Stimulated activated CD4-positive, alpha-beta T cell treated with anti-CD3 and anti-CD28 coated beads, Interleukin-4, amount 100 ng/mL, for 24 hours (primary cell): Measurements from ENCODE around the gene EEIG2.

Experiments
- DNase-seq: peaks from one replicate; pipeline ENCODE4 v3.0.0-alpha.2; 2020

The EEIG2 gene

GRCh38 chr1:108585313-108585712, 25.4 kb downstream of the EEIG2 start:
- DNase-seq: no peak

GRCh38 chr1:108590441-108590840, 30.5 kb downstream of the EEIG2 start:
- no peak for DNase-seq

- DNase-seq: peak; percentile 12
Observed at GRCh38 chr1:108590957-108591356, 31.1 kb downstream of the EEIG2 start.

DNA sequence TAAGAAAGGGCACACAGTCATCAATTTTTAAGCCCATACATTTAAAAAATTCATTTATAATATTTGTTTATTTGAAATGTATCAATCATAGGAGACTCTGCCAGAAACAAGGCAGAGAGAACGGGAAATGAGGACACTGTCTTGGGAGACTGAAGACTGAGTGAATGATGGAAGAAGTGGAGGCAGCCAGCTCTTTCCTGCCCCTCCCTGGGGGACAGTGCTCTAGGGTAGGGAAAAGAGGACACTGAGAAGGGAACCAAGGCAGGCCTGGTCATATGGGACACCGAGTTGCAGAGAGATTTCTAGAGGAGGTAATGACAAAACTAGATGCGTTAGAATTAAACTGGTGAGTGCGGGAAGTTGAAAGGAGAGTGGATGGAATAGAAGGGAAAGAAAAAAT, 31.6 kb downstream of the EEIG2 start:
- DNase-seq: no peak

GRCh38 chr1:108592030-108592759, 32.3 kb downstream of the EEIG2 start:
- no peak for DNase-seq

GRCh38 chr1:108593448-108593847, 33.5 kb downstream of the EEIG2 start:
- DNase-seq: no peak

GRCh38 chr1:108595507-108595906, 35.6 kb downstream of the EEIG2 start:
- no peak for DNase-seq

GRCh38 chr1:108597041-108597440, 37.1 kb downstream of the EEIG2 start:
- DNase-seq: no peak

DNA sequence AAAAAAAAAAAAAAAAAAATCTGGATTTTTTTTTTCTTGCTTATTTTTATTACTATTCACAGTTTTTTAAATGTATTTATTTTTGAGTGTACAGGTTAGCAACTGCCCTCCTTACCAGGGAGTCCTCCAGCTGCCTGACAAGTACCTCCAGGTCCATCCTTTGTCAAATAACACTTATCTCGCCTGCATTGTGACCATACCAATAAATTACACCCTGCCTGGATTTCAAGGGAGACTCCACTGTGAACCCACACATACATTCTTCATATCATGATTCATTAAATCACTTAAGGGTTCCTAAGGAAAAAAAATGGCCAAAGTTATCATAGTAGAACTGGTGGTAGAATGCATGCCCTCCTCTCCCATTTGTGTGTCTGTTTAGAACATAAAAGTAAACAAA, 38.4 kb downstream of the EEIG2 start:
- DNase-seq: no peak

DNA sequence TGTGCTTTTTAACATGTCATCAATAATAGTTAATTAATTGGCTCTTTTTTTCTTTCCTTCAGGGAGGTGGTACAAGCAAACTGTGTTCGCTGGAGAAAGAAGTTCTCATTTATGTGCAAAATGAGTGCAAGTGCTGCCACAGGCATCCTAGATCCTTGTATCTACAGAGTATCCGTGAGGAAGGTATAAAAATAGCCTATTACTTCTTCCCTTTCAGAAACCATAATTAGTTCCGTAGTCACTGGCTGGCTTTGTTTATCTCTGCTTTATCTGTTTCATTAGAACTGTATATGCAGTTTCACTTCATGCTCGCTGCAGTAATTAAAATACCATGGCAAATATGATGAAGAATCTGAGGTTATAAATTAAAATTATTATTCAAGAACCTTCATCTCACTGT, 40.6 kb downstream of the EEIG2 start:
- no peak for DNase-seq

DNA sequence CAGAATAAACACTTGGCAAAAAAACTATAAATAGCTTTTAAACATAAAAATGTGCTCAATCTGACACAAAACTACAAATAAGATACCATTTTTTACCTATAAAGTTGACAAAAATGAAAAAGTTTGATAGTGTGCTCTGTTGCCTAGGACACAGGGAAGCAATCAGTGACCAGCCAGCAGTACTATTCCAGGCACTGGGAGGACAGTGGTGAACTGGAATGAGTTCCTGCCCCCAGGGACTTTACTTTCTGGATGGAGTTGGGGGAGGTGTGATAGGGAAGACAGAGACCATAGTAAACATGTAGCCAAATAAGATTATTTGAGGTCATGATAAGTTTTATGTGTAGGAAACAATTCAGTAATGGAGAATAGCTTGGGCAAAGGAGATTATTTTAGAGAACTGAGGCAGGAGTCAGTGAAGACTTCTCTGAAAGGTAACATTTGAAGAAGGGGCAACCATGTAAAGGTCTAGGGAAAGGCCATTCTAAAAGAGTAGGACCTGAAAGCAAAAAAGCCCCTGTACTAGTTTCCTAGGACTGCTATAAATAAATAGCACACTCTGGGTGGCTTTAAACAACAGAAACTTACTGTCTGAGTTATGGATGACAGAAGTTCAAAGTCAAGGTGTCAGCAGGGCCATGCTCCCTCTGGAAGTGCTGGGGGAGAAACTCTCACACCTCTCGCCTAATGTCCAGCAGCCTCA, 42.0 kb downstream of the EEIG2 start:
- DNase-seq: no peak

GRCh38 chr1:108605633-108606032, 45.7 kb downstream of the EEIG2 start:
- no peak for DNase-seq

- DNase-seq: no peak
Observed at GRCh38 chr1:108606478-108606877, 46.6 kb downstream of the EEIG2 start.

DNA sequence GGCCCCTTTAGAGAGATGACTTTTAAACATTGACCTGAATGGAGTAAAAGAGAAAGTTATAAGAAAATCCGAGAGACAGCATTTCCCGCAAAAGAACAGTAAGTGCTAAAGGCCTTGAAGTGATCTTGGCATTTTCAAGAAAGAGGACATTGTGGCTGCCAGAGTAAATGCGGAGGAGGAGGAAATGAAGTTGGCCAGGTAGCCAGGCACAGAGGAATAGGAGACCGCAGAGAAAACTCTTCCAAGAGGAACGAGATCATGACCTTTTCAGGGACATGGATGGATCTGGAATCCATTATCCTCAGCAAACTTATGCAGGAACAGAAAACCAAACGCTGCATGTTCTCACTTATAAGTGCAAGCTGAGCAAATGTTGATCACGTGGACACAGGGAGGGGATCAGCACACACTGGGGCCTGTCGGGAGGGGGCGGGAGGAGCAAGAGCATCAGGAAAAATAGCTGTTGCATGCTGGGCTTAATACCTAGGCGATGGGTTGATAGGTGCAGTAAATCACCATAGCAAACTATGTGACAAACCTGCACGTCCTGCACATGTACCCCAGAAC, 49.7 kb downstream of the EEIG2 start:
- DNase-seq: no peak
